GM21723 (cell line): ENCODE results near the gene ALDH16A1.

Source experiments
- ATAC-seq: cut with Tn5 transposase; IDR thresholded peaks from one replicate; pipeline ENCODE4 v1.9.1; 2021; ENCODE audit warnings: mild to moderate bottlenecking, moderate library complexity; ENCODE audit not compliant: unreplicated experiment

Gene ALDH16A1

DNA sequence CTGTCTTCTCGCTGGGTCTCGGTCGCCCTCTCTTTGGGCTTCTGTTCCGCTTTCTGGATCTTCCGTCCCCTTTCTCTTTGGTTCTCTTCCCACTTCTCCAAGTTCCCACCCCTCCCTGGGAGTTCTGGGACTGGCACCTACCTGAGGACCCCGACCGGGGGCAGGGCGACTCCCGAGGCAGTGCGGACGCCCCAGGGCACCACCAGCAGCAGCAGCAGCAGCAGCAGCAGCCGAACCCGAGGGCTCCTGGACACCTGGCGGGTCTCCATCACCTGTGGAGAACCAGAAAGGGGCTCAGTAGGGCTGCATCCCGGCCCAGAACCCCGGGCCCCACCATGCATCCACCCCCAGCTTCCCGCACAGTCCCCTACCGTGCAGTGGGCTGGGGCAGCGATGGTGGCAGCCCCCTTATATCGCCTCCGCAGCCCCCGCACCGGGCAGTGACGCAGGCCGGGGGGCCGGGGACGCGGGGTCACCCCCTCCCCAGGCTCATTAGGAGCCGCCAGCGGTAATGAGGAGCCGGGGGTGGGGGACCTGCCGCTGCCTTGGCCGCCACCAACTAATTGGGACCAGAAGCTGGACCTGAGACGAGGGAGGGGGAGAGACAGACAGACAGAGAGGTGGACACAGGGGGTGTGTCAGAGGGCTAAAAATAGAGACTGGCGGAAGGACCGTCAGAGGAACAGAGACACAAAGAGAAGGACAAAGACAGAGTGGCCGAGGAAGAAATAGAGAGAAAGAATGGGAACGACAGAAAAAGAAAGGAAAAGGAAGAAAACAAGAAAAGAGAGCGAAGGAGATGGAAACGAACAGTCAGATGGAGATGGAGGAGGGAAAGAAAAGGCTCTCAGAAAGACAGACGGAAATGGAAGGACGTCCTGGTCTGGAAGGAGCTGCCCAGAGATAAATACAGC is 29.7 kb upstream of the ALDH16A1 start, which contains the start of gene PTH2:
TSS of gene PTH2 (minus strand) at position 371 of the 914 bp plus-strand sequence. CDS start at position 269, 102 bp downstream.
- no peak for ATAC-seq

DNA sequence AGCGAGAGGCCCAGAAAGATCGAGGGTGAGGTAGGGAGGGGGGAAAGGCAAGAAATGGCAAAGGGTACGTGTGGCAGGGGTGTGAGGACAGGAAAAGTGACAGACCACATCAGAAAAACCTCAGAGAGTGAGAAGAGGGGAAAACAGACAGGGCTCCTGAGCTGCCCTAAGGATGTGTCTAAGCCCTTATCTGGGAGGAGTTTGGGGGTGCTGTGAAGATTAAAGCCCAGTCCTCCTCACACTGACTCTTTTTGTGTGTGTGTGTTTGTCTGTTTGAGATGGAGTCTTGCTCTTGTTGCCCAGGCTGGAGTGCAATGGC is 29.1 kb upstream of the ALDH16A1 start:
- no peak for ATAC-seq

GRCh38 chr19:49425178-49425577 is 27.8 kb upstream of the ALDH16A1 start, which contains the start of gene GFY:
GFY (plus strand) TSS chr19:49425388; CDS start chr19:49426431, 1,043 bp downstream.
- ATAC-seq, result no peak

DNA sequence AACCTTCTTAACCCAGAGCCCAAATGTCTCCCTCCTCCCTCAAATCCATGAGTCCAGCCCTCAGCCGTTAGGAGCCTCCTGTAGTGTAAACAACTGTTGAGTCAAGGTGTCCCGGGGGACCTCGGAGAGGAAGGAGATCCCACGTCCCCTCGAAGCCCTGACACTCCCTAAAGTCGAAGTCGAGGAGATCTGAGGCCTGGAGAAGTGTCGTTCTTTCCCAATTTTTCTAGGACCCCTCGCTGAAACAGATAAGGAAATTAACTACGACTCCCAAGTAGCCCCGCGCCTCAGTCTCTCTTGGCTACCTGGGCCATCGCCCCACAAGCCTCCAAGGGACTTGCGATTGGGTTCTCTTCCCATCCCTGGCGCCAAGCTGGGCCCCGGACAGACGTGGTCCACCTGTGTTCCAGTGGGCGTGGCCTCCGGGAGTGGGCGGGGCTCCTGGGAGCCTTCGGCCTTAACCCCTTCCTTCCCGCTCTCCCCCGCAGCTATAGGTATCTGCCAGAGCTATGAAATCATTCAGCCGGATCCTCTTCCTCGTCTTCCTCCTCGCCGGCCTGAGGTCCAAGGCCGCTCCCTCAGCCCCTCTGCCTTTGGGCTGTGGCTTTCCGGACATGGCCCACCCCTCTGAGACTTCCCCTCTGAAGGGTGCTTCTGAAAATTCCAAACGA is 27.0 kb upstream of the ALDH16A1 start:
- no peak for ATAC-seq

DNA sequence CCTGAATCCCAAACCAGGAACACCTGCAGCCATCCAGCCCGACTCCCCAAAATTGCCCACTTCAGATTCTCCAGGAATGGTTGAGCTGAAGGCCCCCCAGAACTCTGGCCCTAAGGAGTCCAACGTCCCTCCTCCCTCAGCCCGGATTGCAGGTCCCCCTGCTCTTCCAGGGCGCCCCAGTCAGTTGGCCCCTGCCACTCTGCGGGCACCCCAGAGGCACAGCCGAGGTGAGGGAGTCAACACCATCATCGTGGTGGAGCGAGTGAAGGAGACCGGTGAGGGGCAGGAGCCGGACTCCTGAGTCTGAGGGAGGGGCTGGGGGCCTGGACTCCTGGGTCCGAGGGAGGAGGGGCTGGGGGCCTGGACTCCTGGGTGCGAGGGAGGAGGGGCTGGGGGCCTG is 25.7 kb upstream of the ALDH16A1 start:
- ATAC-seq, result no peak

GRCh38 chr19:49427855-49428546 is 25.0 kb upstream of the ALDH16A1 start:
- ATAC-seq, result no peak

DNA sequence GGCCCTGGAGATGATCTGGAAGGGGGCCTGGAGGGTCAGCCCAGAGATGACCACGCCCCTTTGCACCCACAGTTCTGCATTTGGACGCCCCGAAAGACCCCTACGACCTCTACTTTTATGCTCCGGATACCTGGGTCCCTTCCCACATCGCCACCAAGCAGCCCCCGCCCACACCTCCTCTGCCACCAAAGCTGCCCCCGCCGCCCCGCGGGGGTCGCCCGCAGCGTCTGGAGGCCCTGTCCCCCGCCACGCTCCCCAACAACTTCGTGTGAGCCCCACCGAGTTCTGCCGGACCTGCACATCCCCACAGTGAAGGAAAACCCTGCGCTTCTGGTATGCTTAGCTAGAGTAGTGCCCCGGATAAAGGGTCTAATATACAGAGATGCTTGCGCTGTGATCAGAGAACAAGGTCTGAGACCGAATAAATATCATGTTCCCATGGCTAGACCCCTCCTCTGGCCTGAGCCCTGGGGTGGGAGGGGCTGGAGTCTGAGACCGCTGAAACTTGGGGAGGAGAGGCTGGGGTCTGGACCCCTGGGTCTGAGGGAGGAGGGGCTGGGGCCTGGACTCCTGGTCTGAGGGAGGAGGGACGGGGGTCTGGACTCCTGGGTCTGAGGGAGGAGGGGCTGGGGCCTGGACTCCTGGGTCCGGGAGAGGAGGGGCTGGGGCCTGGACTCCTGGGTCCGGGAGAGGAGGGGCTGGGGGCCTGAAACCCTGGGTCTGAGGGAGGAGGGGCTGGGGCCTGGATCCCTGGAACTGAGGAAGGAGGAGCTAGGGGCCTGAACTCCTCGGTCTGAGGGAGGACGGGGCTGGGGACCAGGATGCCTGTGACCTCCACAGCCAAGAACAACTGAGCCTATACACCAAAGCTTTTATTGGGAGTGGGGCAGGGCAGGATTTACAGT is 24.2 kb upstream of the ALDH16A1 start:
- no peak for ATAC-seq

DNA sequence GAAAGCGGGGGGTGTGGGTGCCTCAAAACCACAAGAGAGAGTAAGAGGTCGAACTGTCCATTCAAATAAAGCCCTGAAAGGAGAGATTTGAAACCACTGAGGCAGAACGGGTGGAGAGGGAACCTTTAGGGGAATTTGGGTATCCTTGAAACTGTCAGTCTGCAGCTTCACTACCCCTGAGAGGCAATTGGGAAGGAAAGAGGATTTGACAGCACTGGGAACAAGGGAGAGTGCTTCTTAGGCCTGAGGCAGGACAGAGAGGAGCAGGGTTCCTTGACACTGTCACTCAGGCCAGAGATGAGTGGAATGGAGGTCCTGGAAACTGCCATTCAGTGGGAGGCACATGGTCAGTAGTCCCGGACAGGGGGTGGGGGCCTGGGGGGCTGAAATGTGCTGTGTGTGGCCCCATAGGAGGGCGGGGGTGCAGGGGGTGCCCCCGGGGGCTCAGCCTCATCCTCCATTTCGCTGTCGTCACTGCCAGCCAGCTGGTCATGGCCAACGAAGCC is 22.8 kb upstream of the ALDH16A1 start:
- ATAC-seq, result no peak

DNA sequence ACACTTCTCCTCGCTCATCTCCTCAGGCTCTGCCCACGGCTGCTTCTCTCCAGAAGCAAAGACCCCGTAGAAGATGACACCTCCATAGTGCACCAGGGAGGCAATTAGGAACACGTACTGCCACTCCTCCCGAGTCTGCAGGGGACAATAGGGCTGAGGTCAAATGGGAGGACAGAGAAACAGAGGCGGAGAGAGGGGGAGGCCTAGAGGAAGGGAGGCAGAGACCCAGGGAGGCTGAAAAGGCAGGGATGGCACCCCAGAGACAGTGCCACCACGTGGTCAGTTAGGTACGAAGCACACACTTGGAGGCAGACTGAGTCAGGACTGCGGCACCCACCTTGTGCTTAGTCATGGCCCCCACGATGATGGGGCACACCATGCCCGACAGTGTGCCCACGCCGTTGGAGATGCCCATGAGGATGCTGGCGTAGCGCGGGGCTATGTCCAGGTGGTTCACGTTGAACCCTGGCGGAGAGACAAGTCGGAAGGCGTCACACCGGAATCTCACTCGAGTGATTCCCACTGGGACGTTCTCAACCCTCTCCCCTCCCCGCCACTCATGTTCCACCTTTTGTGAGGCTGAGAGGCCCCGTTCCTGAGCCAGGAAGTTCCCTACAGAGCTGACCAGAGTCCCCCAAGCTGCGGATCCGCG is 22.2 kb upstream of the ALDH16A1 start:
- no peak for ATAC-seq

- no peak for ATAC-seq
Observed at GRCh38 chr19:49431330-49431749, 21.7 kb upstream of the ALDH16A1 start.

GRCh38 chr19:49432141-49433073 is 20.6 kb upstream of the ALDH16A1 start:
- ATAC-seq, result no peak

- no peak for ATAC-seq
Observed at GRCh38 chr19:49433240-49433901, 19.7 kb upstream of the ALDH16A1 start.

- no peak for ATAC-seq
Observed at GRCh38 chr19:49434907-49435583, 18.0 kb upstream of the ALDH16A1 start.

- no peak for ATAC-seq
Observed at GRCh38 chr19:49435670-49436069, 17.4 kb upstream of the ALDH16A1 start.

- ATAC-seq, result no peak
Observed at GRCh38 chr19:49436381-49437017, 16.5 kb upstream of the ALDH16A1 start.

- ATAC-seq, result no peak
Observed at GRCh38 chr19:49437231-49437630, 15.8 kb upstream of the ALDH16A1 start.

- no peak for ATAC-seq
Observed at GRCh38 chr19:49438261-49438660, 14.8 kb upstream of the ALDH16A1 start.
